ENCODE data around the gene ZDHHC8.

Gene ZDHHC8

DNA sequence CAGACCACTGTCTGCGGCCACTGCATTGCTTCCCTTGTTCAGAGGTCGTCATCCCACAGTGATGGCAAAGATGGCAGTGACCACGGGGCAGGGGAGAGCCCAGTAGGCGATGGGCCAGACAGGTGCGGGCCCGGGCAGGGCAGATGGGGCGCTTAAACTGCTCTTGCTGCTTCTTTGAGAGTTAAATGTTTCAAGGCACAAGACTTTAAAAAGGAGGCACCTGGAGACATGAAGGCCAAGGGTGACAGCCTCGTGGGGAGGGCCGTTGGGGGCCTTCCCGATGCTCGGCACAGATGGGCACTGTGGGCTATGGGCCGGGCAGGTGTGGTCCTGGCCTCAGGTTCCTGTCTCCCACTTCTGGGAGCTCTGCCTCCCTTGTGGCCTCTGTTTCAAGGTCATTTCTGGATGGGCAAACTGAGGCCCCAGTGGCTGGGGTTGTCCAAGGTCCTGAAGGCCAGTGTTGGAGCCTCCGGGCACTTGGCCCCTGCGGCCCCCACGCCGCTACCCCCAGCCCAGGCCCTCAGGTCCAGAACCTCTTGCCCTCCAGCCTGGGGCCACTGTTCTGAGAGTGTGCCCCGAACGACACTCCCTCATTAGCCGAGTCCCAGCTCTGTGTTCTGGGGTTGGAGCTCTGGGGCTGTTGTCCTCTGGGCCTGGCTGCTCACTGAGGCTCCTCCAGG is 36.2 kb downstream of the ZDHHC8 start:
- TF ChIP-seq, protein P1, sequence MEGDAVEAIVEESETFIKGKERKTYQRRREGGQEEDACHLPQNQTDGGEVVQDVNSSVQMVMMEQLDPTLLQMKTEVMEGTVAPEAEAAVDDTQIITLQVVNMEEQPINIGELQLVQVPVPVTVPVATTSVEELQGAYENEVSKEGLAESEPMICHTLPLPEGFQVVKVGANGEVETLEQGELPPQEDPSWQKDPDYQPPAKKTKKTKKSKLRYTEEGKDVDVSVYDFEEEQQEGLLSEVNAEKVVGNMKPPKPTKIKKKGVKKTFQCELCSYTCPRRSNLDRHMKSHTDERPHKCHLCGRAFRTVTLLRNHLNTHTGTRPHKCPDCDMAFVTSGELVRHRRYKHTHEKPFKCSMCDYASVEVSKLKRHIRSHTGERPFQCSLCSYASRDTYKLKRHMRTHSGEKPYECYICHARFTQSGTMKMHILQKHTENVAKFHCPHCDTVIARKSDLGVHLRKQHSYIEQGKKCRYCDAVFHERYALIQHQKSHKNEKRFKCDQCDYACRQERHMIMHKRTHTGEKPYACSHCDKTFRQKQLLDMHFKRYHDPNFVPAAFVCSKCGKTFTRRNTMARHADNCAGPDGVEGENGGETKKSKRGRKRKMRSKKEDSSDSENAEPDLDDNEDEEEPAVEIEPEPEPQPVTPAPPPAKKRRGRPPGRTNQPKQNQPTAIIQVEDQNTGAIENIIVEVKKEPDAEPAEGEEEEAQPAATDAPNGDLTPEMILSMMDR (conservative IDR thresholded peaks at IDR 0.05; ENCODE audit: low read depth, low read length), result no peak
- DNase-seq (ENCODE audit: low read depth), result no peak
- H3K4me3 ChIP-seq (ENCODE audit: low read depth, low read length), result no peak overlapping the region

DNA sequence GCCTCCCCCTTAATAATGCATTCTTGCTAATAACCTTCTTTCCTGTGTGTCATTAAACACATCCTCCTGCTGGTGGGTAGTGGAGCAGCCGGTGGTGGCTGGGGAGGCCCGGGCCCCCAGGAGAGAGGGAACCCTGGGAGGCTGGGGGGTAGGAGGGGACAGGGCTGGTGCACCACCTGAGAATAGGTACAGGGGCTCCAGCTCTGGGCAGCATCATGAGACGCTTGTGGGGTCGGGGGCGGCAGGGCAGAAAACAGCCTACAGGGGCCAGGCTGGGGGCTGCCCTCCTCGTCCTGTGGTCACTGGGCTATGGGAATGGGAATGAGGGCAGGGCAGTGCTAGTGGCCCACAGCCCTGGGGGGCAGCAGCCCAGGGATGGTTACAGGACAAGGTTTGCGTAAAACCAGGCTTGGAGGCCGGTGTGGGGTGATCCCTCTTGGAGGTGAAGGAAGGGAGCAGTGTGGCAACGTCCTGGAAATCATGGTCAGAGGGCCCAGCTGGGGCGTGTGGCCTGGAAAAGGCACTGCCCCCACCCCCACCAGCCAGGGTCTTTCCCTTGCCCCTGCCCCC is 37.7 kb downstream of the ZDHHC8 start:
- TF ChIP-seq, protein P1 (conservative IDR thresholded peaks at IDR 0.05; ENCODE audit: low read depth, low read length), result no peak
- DNase-seq (ENCODE audit: low read depth), result no peak
- no peak overlapping the region for H3K4me3 ChIP-seq (ENCODE audit: low read depth, low read length)

DNA sequence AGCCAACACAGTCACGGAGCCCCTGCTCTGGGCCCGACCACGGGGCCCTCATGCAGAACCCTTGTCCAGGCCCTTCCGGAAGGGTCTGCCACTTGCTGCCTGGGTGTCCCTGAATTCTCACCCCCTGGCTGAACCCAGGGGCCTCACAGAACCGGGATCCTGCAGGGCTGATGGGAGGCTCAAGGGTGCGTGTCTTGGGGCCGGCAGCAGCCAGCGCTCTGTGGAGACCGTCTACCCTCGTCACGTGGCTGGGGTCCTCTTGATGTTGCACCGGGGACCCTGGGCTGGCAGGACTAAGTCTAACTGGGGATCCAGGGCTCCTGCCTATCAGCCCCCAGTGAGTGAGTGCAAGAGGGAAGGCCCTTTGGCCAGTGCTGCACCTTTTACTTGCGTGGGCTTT is 38.6 kb downstream of the ZDHHC8 start:
- TF ChIP-seq, protein P1 (conservative IDR thresholded peaks at IDR 0.05; ENCODE audit: low read depth, low read length), result no peak
- no peak for DNase-seq (ENCODE audit: low read depth)
- no peak overlapping the region for H3K4me3 ChIP-seq (ENCODE audit: low read depth, low read length)

DNA sequence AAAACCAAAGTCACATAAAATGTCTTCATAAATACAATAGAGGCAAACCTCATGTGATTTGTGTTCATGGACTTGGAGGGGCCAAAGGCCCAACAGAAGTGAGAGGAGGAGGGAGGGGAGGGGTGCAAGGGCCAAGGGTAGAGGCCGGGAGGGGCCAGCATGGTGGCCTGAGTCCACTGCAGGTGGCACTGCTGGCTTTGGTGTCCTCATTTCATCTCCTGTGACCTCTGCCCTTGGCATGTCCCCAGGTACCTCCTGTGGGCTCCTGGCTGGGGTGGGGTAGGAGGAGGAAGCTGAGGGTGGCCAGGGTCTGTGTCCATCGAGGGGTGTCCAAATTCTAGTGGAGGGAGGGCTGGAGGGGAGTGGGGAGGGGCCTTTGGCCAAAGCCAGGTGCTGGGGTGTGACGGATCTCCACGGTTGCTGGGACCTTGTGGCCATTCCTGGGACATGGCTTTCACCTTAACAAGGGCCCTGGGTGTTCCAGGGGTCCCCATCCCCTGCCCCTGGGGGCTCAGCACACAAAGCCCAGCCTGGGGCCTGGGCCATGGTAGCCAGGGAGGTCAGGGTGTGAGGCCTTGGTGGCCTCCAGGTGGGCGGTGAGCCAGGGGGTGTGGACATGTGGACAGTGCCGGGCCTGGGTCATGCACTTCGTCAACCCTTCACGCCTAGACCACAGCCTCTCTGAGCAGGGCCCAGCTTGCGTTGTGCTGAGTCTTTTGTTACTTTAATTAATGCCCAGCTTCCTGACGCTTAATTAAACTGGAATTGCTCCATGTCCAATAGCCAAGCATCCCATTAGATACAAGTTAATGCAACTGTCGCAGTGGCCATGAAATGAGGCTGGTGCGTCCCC is 39.9 kb downstream of the ZDHHC8 start:
- TF ChIP-seq, protein P1 (conservative IDR thresholded peaks at IDR 0.05; ENCODE audit: low read depth, low read length), result no peak
- DNase-seq (ENCODE audit: low read depth), result no peak
- H3K4me3 ChIP-seq (ENCODE audit: low read depth, low read length), result no peak overlapping the region

DNA sequence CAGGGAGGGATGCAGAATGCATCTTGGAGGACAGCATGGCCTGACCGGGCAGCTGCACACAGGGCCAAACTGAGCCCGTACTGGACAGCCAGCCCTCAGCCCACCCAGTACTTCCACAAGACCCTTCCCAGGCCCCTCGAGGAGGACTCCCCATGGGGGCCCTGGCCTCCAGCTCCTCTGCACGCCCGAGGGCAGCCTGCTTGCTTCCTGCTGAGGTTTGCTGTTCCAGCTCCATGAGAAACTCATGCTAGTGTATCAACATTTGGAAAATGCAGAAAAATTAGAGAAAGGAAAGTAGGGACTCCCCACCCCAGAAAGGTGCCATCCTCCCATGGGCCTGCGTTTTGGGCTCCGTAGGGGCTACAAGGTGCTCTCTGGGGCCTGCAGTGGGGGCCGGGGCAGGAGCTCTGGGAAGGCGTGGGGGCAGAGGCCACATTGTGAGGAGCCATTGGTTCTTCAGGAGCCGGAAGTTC is 40.6 kb downstream of the ZDHHC8 start:
- TF ChIP-seq, protein P1 (conservative IDR thresholded peaks at IDR 0.05; ENCODE audit: low read depth, low read length), result no peak
- no peak overlapping the region for H3K4me3 ChIP-seq (ENCODE audit: low read depth, low read length)
- DNase-seq (ENCODE audit: low read depth), result no peak

DNA sequence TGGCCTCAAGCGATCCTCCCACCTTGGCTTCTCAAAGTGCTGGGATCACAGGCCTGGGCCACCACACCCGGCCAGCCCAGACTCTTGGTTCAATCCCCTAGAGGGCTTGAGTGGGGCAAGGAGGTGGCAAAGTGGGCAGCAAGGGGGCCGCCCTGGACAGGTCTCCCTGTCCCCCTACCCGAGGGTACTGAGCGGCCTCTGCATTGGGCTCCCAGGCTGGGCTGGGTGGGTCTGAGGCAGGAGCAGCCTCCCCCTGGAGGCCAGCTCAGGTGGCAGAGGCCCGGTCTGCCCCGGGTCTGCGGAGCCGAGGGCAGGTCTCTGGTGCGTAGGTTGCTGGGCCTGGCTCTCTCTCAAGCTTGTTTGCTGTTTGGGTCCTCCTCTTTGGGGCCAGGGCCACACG is 41.6 kb downstream of the ZDHHC8 start:
- DNase-seq (ENCODE audit: low read depth), result no peak
- TF ChIP-seq, protein P1 (conservative IDR thresholded peaks at IDR 0.05; ENCODE audit: low read depth, low read length), result no peak
- H3K4me3 ChIP-seq (ENCODE audit: low read depth, low read length), result no peak overlapping the region

Measured in choroid plexus epithelial cell (primary cell).